CD8-positive, alpha-beta memory T cell (primary cell): ENCODE data around the gene NAA60. TPM values are rescaled to one million over a fixed set of nuclear protein-coding genes. Genes with fewer than 3 reads are reported as not detected.

Experiments used
- CTCF ChIA-PET: fragments of 350-600 bp; sonication (Branson Sonifier 250); formaldehyde crosslinking; loops from one replicate; lab custom pipeline; 2021; ENCODE audit warnings: antibody characterized with exemption; lab: Charles Lee
- POLR2A ChIA-PET: fragments of 350-600 bp; sonication (Branson Sonifier 250); formaldehyde crosslinking; loops from one replicate; lab custom pipeline; 2021; ENCODE audit warnings: antibody characterized with exemption; lab: Charles Lee
- DNase-seq, 5 donors: peaks; one replicate each; pipeline versions ENCODE4 v3.0.0 to v3.0.0-alpha.2; 2020 to 2022; ENCODE audit warnings: mixed read lengths in 1 of 5
- H3K27ac ChIP-seq: one replicate; pipeline ENCODE4 v1.7.0; 2013; ENCODE audit warnings: low read depth, mild to moderate bottlenecking, low read length, moderate library complexity
- H3K27me3 ChIP-seq: 2 replicates; pipeline ENCODE4 v1.7.0; 2013; ENCODE audit warnings: low read length, mild to moderate bottlenecking; ENCODE audit not compliant: insufficient read depth, poor library complexity, severe bottlenecking
- H3K36me3 ChIP-seq: 2 replicates; pipeline ENCODE4 v1.7.0; 2013; ENCODE audit warnings: mild to moderate bottlenecking, low read length, moderate library complexity; ENCODE audit not compliant: insufficient read depth
- H3K4me1 ChIP-seq: 2 replicates; pipeline ENCODE4 v1.7.0; 2013; ENCODE audit warnings: mild to moderate bottlenecking, low read length, moderate library complexity; ENCODE audit not compliant: insufficient read depth
- H3K4me3 ChIP-seq: 2 replicates; pipeline ENCODE4 v1.7.0; 2013; ENCODE audit warnings: mild to moderate bottlenecking, low read length
- H3K9me3 ChIP-seq: 2 replicates; pipeline ENCODE4 v1.7.0; 2013; ENCODE audit warnings: mild to moderate bottlenecking, low read length
- H3K27ac Mint-ChIP-seq, 8 donors: one replicate each; pipeline ENCODE4 v1.8.0; 2020 to 2021; ENCODE audit warnings: mixed read lengths in 8 of 8, mild to moderate bottlenecking in 6 of 8, inconsistent platforms in 3 of 8, moderate library complexity in 3 of 8
- H3K27me3 Mint-ChIP-seq, 2 donors: one replicate each; pipeline ENCODE4 v1.8.0; 2020 to 2021; ENCODE audit warnings: mixed read lengths in 2 of 2, mild to moderate bottlenecking in 1 of 2, moderate library complexity in 1 of 2
- H3K36me3 Mint-ChIP-seq, 3 donors: one replicate each; pipeline ENCODE4 v1.8.0; 2020 to 2021; ENCODE audit warnings: mixed read lengths in 3 of 3, inconsistent platforms in 1 of 3, mild to moderate bottlenecking in 1 of 3
- H3K4me1 Mint-ChIP-seq, 3 donors: one replicate each; pipeline ENCODE4 v1.8.0; 2020 to 2021; ENCODE audit warnings: mixed read lengths in 3 of 3, inconsistent platforms in 1 of 3, mild to moderate bottlenecking in 1 of 3
- H3K4me3 Mint-ChIP-seq, 7 donors: one replicate each; pipeline ENCODE4 v1.8.0; 2020 to 2021; ENCODE audit warnings: mixed read lengths in 7 of 7, mild to moderate bottlenecking in 6 of 7, moderate library complexity in 4 of 7, inconsistent platforms in 2 of 7
- H3K9me3 Mint-ChIP-seq, 5 donors: one replicate each; pipeline ENCODE4 v1.8.0; 2020 to 2022; ENCODE audit warnings: mixed read lengths in 5 of 5, mild to moderate bottlenecking in 3 of 5, moderate library complexity in 2 of 5, inconsistent platforms in 1 of 5
- polyA plus RNA-seq: library from polyadenylated mRNA; unstranded; fragments of 300-500 nt; fragmentation: Illumina TruSeq; gene quantifications from one replicate; pipeline ENCODE4 v1.2.3, GENCODE V29; 2021
- total RNA-seq, 2 experiments: library from RNA; stranded (reverse); gene quantifications; one replicate each; pipeline ENCODE4 v1.2.3, GENCODE V29; 2021

Gene NAA60
- total and polyA plus RNA-seq, 3 experiments from 2014 or later, result 33.1 to 65.5 (median 33.9) TPM

DNA sequence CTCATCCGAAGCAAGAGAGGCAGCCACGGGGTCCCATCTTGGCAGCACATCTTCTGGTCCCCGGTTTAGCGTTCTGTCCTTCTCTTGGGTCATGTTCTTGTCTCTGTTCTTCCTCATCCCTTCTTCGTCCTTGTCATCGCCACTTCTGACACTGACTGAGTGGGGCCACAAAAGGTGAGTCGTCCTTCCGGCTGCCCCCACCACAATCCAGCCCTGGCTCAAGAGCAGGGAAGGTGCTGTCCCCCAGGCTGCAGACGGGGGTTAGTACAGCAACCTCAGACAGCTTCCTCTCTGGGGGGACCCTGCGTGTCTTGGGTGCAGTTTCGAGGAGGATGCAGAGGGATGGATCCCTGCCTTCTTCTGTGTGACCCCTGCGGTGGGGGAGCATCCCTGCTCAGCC lies 21.8 kb downstream of the NAA60 start:
- POLR2A ChIA-PET, result interaction anchor here (0.7 kb wide), 1 partner anchor 388 kb away, joined by 4 read pairs; no protein-coding TSS in a partner anchor
- H3K4me1 ChIP-seq, result peaks cover 49% of the 10 kb centered on the region
- peaks cover 9% of the 10 kb centered on the region for H3K36me3 ChIP-seq
- no peak overlapping the region for H3K27ac ChIP-seq
- H3K27ac Mint-ChIP-seq, result peak overlapping the region in 3 of 8 donors; percentile 10 to 50 (median 27)
- no peaks in the 10 kb centered on the region for H3K9me3 ChIP-seq
- no peak overlapping the region for H3K4me3 Mint-ChIP-seq
- peaks cover 0 to 36% (median 4%) of the 10 kb centered on the region in 3 donors for H3K36me3 Mint-ChIP-seq
- H3K27me3 Mint-ChIP-seq, result no peaks in the 10 kb centered on the region
- H3K4me3 ChIP-seq, result no peak overlapping the region
- H3K9me3 Mint-ChIP-seq, result no peaks in the 10 kb centered on the region
- H3K4me1 Mint-ChIP-seq, result peaks cover 57 to 93% (median 78%) of the 10 kb centered on the region in 3 donors
- H3K27me3 ChIP-seq, result no peaks in the 10 kb centered on the region
- CTCF ChIA-PET, result no interaction called here
- DNase-seq, result peak in 1 of 5 donors; percentile 24

DNA sequence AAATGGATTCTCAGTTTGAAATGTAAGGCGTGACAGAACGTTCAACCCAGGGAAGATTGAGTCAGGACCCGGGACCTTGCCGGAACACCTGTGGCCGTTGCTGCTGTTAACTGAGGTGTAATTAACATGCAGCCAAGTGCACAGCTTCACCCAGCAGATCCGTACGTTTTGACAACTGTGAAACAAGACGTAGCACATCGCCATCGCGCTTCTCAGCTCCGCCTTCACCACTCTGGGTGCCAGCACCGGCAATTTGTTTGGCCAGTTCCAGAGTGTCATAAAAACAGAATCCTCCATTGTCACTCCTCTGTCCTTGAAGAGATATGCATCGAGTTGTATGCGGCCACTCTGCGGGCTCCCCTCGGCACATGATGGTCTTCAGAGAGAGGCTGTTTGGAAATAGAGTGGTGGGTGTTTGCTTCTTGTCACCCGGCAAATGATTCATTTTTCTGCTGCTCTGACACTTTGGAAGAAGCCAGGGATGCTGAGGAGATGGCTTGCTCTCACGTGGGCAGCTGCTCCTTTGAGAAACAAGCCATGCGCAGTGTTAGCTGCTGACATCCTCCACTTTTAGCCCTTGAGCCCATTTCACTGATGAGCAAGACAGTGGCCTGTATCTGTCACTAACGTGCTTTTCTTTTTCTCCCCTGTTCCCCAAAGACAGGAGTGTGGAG lies 22.6 kb downstream of the NAA60 start:
- ChIA-PET CTCF (no interaction called here), POLR2A (no interaction called here)
- peak overlapping the region in 2 of 8 donors; percentile 37 to 42 for H3K27ac Mint-ChIP-seq
- no peaks in the 10 kb centered on the region for H3K9me3 Mint-ChIP-seq
- peaks cover 56 to 91% (median 76%) of the 10 kb centered on the region in 3 donors for H3K4me1 Mint-ChIP-seq
- Histone ChIP-seq H3K9me3 (no peaks in the 10 kb centered on the region), H3K36me3 (peaks cover 9% of the 10 kb centered on the region), H3K27me3 (no peaks in the 10 kb centered on the region), H3K27ac (no peak overlapping the region), H3K4me1 (peaks cover 41% of the 10 kb centered on the region), H3K4me3 (no peak overlapping the region)
- peaks cover 0 to 41% (median 4%) of the 10 kb centered on the region in 3 donors for H3K36me3 Mint-ChIP-seq
- no peaks in the 10 kb centered on the region for H3K27me3 Mint-ChIP-seq
- DNase-seq, result peak in 1 of 5 donors; percentile 20
- H3K4me3 Mint-ChIP-seq, result peak overlapping the region in 2 of 7 donors; percentile 16 to 22

DNA sequence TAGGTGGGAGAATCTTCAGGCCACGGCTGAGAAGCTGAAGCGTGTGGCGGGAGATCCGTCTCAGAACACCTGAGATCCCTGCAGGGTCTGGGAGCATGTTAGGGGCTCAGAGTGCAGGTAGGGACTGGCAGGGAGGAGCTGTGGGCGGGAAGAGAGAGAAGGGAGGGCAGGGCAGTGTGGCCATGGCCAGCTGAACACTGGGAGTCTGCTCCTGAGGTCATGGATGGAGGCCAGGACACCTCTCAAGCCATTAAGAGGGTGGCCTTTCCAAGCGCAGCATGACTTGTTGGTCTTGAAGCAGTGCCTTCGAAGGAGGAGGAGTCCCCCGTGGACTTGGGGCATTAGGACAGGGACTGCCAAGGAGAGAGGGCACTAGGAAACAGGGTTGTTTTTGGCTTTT lies 23.7 kb downstream of the NAA60 start:
- H3K27me3 Mint-ChIP-seq, result no peaks in the 10 kb centered on the region
- Histone ChIP-seq H3K4me3 (no peak overlapping the region), H3K27ac (no peak overlapping the region), H3K36me3 (peaks cover 9% of the 10 kb centered on the region), H3K4me1 (peaks cover 33% of the 10 kb centered on the region), H3K9me3 (no peaks in the 10 kb centered on the region), H3K27me3 (no peaks in the 10 kb centered on the region)
- peaks cover 52 to 87% (median 70%) of the 10 kb centered on the region in 3 donors for H3K4me1 Mint-ChIP-seq
- peak in 1 of 5 donors; percentile 25 for DNase-seq
- H3K36me3 Mint-ChIP-seq, result peaks cover 0 to 46% (median 4%) of the 10 kb centered on the region in 3 donors
- H3K4me3 Mint-ChIP-seq, result peak overlapping the region in 1 of 7 donors; percentile 72
- ChIA-PET POLR2A (interaction anchor here (0.5 to 0.6 kb wide), 2 partner anchors 43 to 245 kb away, joined by 3 read pairs; no protein-coding TSS in a partner anchor), CTCF (no interaction called here)
- H3K9me3 Mint-ChIP-seq, result no peaks in the 10 kb centered on the region
- H3K27ac Mint-ChIP-seq, result peak overlapping the region; percentile 3 to 94 (median 48)

DNA sequence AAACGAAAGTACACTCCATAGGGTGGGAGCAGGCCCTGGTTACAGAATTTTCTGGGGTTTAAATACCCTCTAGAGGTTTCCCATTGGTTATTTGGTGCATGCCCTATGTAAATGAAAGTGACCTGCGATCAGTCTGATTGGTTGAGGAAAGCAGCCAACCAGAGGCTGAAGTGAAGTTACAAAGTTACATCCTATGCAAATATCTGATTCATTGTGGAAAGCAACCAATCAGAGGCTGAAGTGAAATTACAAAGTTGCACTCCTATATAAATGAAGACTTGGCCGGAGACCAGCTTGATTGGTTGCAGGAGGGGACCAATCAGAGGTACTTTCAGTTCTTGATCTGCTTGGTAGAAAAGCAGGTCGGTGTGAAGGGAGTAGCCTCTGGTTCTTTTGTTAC lies 24.4 kb downstream of the NAA60 start:
- Mint-ChIP-seq H3K9me3 (no peaks in the 10 kb centered on the region), H3K27me3 (no peaks in the 10 kb centered on the region), H3K4me1 (peaks cover 54 to 88% (median 73%) of the 10 kb centered on the region in 3 donors), H3K36me3 (peaks cover 4 to 52% (median 8%) of the 10 kb centered on the region in 3 donors), H3K4me3 (peak overlapping the region in 2 of 7 donors; percentile 35 to 69), H3K27ac (peak overlapping the region in 5 of 8 donors; percentile 23 to 73 (median 43))
- Histone ChIP-seq H3K4me3 (no peak overlapping the region), H3K27ac (no peak overlapping the region), H3K9me3 (no peaks in the 10 kb centered on the region), H3K27me3 (no peaks in the 10 kb centered on the region), H3K4me1 (peaks cover 32% of the 10 kb centered on the region), H3K36me3 (peaks cover 9% of the 10 kb centered on the region)
- CTCF ChIA-PET, result no interaction called here
- DNase-seq, result no peak
- POLR2A ChIA-PET, result no interaction called here

DNA sequence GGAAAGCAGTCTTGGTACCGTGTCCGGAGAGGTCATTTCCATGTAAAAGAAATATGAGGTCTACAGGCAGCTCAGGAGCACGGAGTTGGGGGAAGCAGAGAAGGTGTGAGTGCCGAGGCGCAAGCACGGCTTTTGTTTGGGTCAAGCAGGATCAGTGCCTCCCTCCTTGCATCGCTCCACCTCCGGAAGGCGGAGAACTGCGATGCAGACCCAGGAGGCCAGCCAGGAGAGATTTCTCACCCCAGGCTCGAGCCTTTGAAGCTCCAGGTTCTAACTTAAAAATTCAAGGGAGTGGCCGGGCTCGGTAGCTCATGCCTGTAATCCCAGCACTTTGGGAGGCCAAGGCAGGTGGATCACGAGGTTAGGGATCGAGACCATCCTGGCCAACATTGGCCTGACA lies 25.0 kb downstream of the NAA60 start:
- peaks cover 26% of the 10 kb centered on the region for H3K4me1 ChIP-seq
- no peaks in the 10 kb centered on the region for H3K9me3 ChIP-seq
- Mint-ChIP-seq H3K27ac (peak overlapping the region in 5 of 8 donors; percentile 12 to 73 (median 43)), H3K27me3 (no peaks in the 10 kb centered on the region), H3K4me3 (no peak overlapping the region), H3K9me3 (no peaks in the 10 kb centered on the region), H3K4me1 (peaks cover 58 to 88% (median 79%) of the 10 kb centered on the region in 3 donors), H3K36me3 (peaks cover 7 to 56% (median 8%) of the 10 kb centered on the region in 3 donors)
- H3K4me3 ChIP-seq, result no peak overlapping the region
- POLR2A ChIA-PET, result no interaction called here
- no peak overlapping the region for H3K27ac ChIP-seq
- peak in 1 of 5 donors; percentile 16 for DNase-seq
- no peaks in the 10 kb centered on the region for H3K27me3 ChIP-seq
- H3K36me3 ChIP-seq, result peaks cover 9% of the 10 kb centered on the region
- CTCF ChIA-PET, result no interaction called here

DNA sequence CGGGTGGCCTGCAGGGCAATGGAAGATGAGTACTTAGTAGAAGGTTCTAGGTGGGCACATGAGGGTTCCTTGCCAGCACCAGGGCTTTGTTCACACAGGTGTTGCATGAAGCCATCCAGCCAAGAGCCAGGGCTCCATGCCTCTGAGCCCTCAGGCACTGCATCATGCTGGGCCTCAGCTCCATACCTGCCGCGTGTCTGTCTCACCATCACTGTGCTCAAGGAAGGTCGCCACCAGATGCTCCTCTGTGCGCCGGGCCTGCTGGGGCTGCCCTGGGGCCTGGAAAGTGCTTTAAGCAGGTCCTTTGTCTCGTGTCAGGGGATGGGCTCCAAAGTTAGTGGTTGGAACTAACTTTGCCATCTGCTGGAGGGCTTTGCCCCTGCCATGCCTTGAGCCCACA lies 26.3 kb downstream of the NAA60 start:
- H3K9me3 ChIP-seq, result no peaks in the 10 kb centered on the region
- peaks cover 16% of the 10 kb centered on the region for H3K4me1 ChIP-seq
- Mint-ChIP-seq H3K27me3 (no peaks in the 10 kb centered on the region), H3K36me3 (peaks cover 6 to 54% (median 7%) of the 10 kb centered on the region in 3 donors), H3K27ac (peak overlapping the region in 4 of 8 donors; percentile 11 to 87 (median 60)), H3K9me3 (no peaks in the 10 kb centered on the region), H3K4me1 (peaks cover 51 to 78% (median 71%) of the 10 kb centered on the region in 3 donors), H3K4me3 (no peak overlapping the region)
- no peak overlapping the region for H3K4me3 ChIP-seq
- peak in 1 of 5 donors; percentile 34 for DNase-seq
- ChIA-PET POLR2A (interaction anchor here (1.3 kb wide), 1 partner anchor 215 kb away, joined by 3 read pairs; no protein-coding TSS in a partner anchor), CTCF (no interaction called here)
- no peak overlapping the region for H3K27ac ChIP-seq
- H3K27me3 ChIP-seq, result no peaks in the 10 kb centered on the region
- peaks cover 9% of the 10 kb centered on the region for H3K36me3 ChIP-seq

DNA sequence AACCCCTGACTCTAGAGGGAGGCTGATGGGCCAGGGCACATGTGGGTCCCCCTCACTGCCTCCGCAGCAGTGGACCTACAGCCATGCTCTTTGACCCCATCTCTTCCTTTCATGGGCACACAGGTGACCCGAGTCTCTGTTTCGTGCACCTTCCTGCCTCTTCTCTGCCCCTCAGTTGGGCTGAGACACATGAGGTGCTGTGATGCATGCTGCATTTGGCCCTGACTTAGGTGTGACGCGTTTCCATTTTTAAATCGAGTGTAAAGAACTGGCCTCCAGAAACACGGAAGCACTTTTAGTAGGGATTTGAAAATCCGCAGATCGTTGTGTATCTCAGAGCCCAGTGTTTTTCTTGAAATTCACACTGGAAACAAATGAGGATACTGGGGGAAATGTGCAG lies 27.2 kb downstream of the NAA60 start:
- Mint-ChIP-seq H3K27me3 (no peaks in the 10 kb centered on the region), H3K36me3 (peaks cover 6 to 57% (median 7%) of the 10 kb centered on the region in 3 donors), H3K4me1 (peaks cover 50 to 75% (median 69%) of the 10 kb centered on the region in 3 donors), H3K4me3 (no peak overlapping the region), H3K27ac (peak overlapping the region in 4 of 8 donors; percentile 23 to 54 (median 34)), H3K9me3 (peaks cover 0 to 1% (median 0%) of the 10 kb centered on the region in 5 donors)
- DNase-seq, result peak in 1 of 5 donors; percentile 31
- Histone ChIP-seq H3K9me3 (no peaks in the 10 kb centered on the region), H3K27me3 (no peaks in the 10 kb centered on the region), H3K4me3 (no peak overlapping the region), H3K27ac (no peak overlapping the region), H3K4me1 (peaks cover 16% of the 10 kb centered on the region), H3K36me3 (peaks cover 9% of the 10 kb centered on the region)
- CTCF ChIA-PET, result no interaction called here
- POLR2A ChIA-PET, result interaction anchor here (1.3 kb wide), 1 partner anchor 216 kb away, joined by 3 read pairs; no protein-coding TSS in a partner anchor
